ENCODE results near the gene CYLC1. TPM values are rescaled to one million over a fixed set of nuclear protein-coding genes. Genes with fewer than 3 reads are reported as not detected.

CYLC1 gene
- not detected for total RNA-seq
- long read RNA-seq, donor 1, result 0 reads
- long read RNA-seq, donor 2, result 0 reads

- H3K36me3 ChIP-seq (ENCODE audit: low read depth), result no peaks in the 10 kb centered on the region
- no peak for TF ChIP-seq CTCF (IDR thresholded peaks at IDR 0.05)
- intact Hi-C loops (cut with DNase I, micrococcal nuclease), result no loop called here
- DNase-seq (no peak), ATAC-seq (no peak)
- no peaks in the 10 kb centered on the region for H3K4me1 ChIP-seq (ENCODE audit: low read depth)
- H3K4me3 ChIP-seq, result no peak within 1 kb of the TSS
- H3K9me3 ChIP-seq, result no peaks in the 10 kb centered on the region
These were observed at the start of gene CYLC1 for GRCh38 chrX:83860846-83861245. Gene CYLC1 (plus strand): TSS chrX:83861146. CDS start chrX:83861183, 37 bp downstream.

- no peak overlapping the region for H3K4me3 ChIP-seq
- H3K36me3 ChIP-seq (ENCODE audit: low read depth), result no peaks in the 10 kb centered on the region
- ATAC-seq, result no peak
- H3K9me3 ChIP-seq, result no peaks in the 10 kb centered on the region
- no peak for TF ChIP-seq CTCF (IDR thresholded peaks at IDR 0.05)
- no peaks in the 10 kb centered on the region for H3K4me1 ChIP-seq (ENCODE audit: low read depth)
- no peak for DNase-seq
- intact Hi-C loops (cut with DNase I, micrococcal nuclease), result no loop called here
These were observed 41.6 kb upstream of the CYLC1 start for GRCh38 chrX:83819304-83819703.

- DNase-seq, result no peak
- Histone ChIP-seq H3K4me3 (no peak overlapping the region), H3K4me1 (ENCODE audit: low read depth) (no peaks in the 10 kb centered on the region), H3K9me3 (no peaks in the 10 kb centered on the region), H3K36me3 (ENCODE audit: low read depth) (no peaks in the 10 kb centered on the region)
- intact Hi-C loops (cut with DNase I, micrococcal nuclease), result no loop called here
- no peak for ATAC-seq
- TF ChIP-seq CTCF (IDR thresholded peaks at IDR 0.05), result no peak
These were observed 31.1 kb upstream of the CYLC1 start for GRCh38 chrX:83829874-83830273.

GRCh38 chrX:83845397-83845796 lies 15.5 kb upstream of the CYLC1 start:
- ATAC-seq, result peak; percentile 65
- no peaks in the 10 kb centered on the region for H3K9me3 ChIP-seq
- DNase-seq, result peak in 1 of 3 donors; percentile 1
- intact Hi-C loops (cut with DNase I, micrococcal nuclease), result no loop called here
- no peak overlapping the region for H3K4me3 ChIP-seq
- TF ChIP-seq CTCF (IDR thresholded peaks at IDR 0.05), result no peak
- H3K4me1 ChIP-seq (ENCODE audit: low read depth), result no peaks in the 10 kb centered on the region
- H3K36me3 ChIP-seq (ENCODE audit: low read depth), result no peaks in the 10 kb centered on the region

- no peak for DNase-seq
- ATAC-seq, result no peak
- H3K4me3 ChIP-seq, result no peak overlapping the region
- intact Hi-C loops (cut with DNase I, micrococcal nuclease), result no loop called here
- TF ChIP-seq CTCF (IDR thresholded peaks at IDR 0.05), result no peak
- no peaks in the 10 kb centered on the region for H3K4me1 ChIP-seq (ENCODE audit: low read depth)
- no peaks in the 10 kb centered on the region for H3K36me3 ChIP-seq (ENCODE audit: low read depth)
- H3K9me3 ChIP-seq, result no peaks in the 10 kb centered on the region
These were observed 13.6 kb upstream of the CYLC1 start for GRCh38 chrX:83847339-83847738.

- TF ChIP-seq CTCF (IDR thresholded peaks at IDR 0.05), result no peak
- no peaks in the 10 kb centered on the region for H3K9me3 ChIP-seq
- H3K4me3 ChIP-seq, result no peak overlapping the region
- no peak for ATAC-seq
- H3K36me3 ChIP-seq (ENCODE audit: low read depth), result no peaks in the 10 kb centered on the region
- H3K4me1 ChIP-seq (ENCODE audit: low read depth), result no peaks in the 10 kb centered on the region
- intact Hi-C loops (cut with DNase I, micrococcal nuclease), result no loop called here
- no peak for DNase-seq
These were observed 27.6 kb downstream of the CYLC1 start for GRCh38 chrX:83888585-83888984.
